Body of pancreas (tissue), 4 donors: ENCODE data around the gene DLG2. TPM values are rescaled to one million over a fixed set of nuclear protein-coding genes. Genes with fewer than 3 reads are reported as not detected.

Experiments
- ATAC-seq: fragments of 150-250 bp; one replicate; pipeline ENCODE4 v1.9.1; 2016
- DNase-seq, 4 donors: peaks; one replicate each; pipeline ENCODE4 v3.0.0-alpha.2; 2019
- H3K27ac ChIP-seq, 4 donors: fragments of 200-600 bp; sonication (generic); 1 replicate in 3 of 4; 2 replicates in 1 of 4; pipeline versions ENCODE4 v1.5.1 to v1.6.1; 2016 to 2019; ENCODE audit warnings: mild to moderate bottlenecking in 1 of 4, mixed read lengths in 1 of 4, moderate library complexity in 1 of 4
- H3K27me3 ChIP-seq, 2 donors: fragments of 200-600 bp; sonication (generic); one replicate each; pipeline ENCODE4 v1.6.0; 2016; ENCODE audit warnings: mild to moderate bottlenecking in 1 of 2
- H3K36me3 ChIP-seq, 2 donors: fragments of 200-600 bp; sonication (generic); replicated peaks in 1 of 2; 2 replicates each; pipeline ENCODE4 v1.5.1; 2016; ENCODE audit warnings: low read depth in 2 of 2; ENCODE audit not compliant: insufficient read depth in 1 of 2
- H3K4me1 ChIP-seq: fragments of 200-600 bp; sonication (generic); one replicate; pipeline ENCODE4 v1.6.0; 2016
- H3K4me3 ChIP-seq, 2 donors: fragments of 200-600 bp; sonication (generic); 1 replicate in 1 of 2; 2 replicates in 1 of 2; pipeline ENCODE4 v1.5.1; 2016 to 2019
- H3K9me3 ChIP-seq, 3 donors: fragments of 200-600 bp; sonication (generic); 1 replicate in 2 of 3; 2 replicates in 1 of 3; pipeline ENCODE4 v1.5.1; 2016
- POLR2A ChIP-seq, 3 donors: fragments of 450-650 bp; IDR thresholded peaks; one replicate each; pipeline ENCODE4 v1.6.1; 2016; ENCODE audit warnings: antibody characterized with exemption in 3 of 3, mild to moderate bottlenecking in 2 of 3
- WGBS, 2 donors: methylation state at CpG; one replicate each; pipeline ENCODE4 v1.1.5; 2017; 5-methylcytosine and 5-hydroxymethylcytosine counted together
- intact Hi-C: fragments of 100-400 bp; cut with DNase I; formaldehyde crosslinking; loops from one replicate; pipeline ENCODE4 v1.15.1; 2023
- total RNA-seq, 2 donors: library from RNA; depleted of rRNA; stranded (reverse); fragments of >200 nt; gene quantifications; one replicate each; pipeline ENCODE4 v1.1.0, GENCODE V29; 2016
- TF ChIP-seq, protein P1 (sequence below), 7 experiments: fragments of 450-650 bp in 4 of 7; fragments of 200-600 bp in 3 of 7; sonication (generic) in 3 of 7; IDR thresholded peaks; one replicate each; pipeline ENCODE4 v1.5.1; 2016 to 2019; ENCODE audit warnings: antibody characterized with exemption in 7 of 7

The DLG2 gene
- total RNA-seq, 2 donors from 2014 or later = 6.0 to 13.2 TPM

DNA sequence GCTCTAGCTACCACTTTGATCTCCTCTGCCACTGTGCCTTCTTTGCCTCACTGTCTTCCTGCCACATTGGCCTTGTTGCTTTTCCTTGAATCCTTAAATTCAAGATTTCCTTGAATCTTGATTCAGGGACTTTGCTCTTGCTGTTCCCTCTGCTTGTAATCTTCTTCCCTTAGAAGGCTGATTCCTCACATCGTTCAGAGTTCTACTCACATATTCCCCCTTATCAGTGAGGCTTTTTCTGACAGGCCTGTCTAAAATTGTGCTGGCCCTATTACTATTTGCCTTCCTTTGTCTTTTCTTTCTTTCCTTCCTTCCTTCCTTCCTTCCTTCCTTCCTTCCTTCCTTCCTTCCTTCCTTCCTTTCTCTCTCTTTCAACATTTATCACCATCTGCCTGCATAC is 2134.1 kb downstream of the DLG2 start:
- no peak for TF ChIP-seq POLR2A (IDR thresholded peaks at IDR 0.05)
- intact Hi-C loops = no loop called here
- H3K4me1 ChIP-seq = peaks cover 12% of the 10 kb centered on the region
- WGBS, 2 donors = 48 to 67% methylated on average over 1 of the region's 1 CpG
- DNase-seq (no peak), ATAC-seq (no peak)
- no peaks in the 10 kb centered on the region for H3K36me3 ChIP-seq
- H3K27me3 ChIP-seq = no peaks in the 10 kb centered on the region
- H3K27ac ChIP-seq = no peak overlapping the region
- no peak overlapping the region for H3K4me3 ChIP-seq
- H3K9me3 ChIP-seq = no peaks in the 10 kb centered on the region

DNA sequence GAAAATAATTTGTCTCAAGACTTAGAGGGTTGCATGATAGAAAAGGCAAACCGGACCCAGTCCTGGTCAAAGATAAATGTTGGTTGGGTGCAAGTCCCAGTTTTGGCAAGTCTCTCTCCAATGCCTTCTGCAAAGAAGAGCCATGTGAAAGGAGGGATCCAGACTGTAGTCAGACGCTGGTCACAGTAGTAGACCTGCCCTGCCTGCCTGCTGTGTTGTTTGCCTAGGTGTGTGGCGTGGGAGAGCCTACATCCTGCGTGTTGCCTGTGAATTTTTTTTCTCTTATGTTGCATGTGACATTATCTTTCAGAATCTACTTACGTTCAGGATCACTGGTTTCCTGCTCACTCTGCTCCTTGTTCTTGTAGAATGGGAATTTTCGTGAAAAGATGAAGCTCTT is 2143.3 kb downstream of the DLG2 start:
- no peak for TF ChIP-seq POLR2A (IDR thresholded peaks at IDR 0.05)
- TF ChIP-seq, protein P1, sequence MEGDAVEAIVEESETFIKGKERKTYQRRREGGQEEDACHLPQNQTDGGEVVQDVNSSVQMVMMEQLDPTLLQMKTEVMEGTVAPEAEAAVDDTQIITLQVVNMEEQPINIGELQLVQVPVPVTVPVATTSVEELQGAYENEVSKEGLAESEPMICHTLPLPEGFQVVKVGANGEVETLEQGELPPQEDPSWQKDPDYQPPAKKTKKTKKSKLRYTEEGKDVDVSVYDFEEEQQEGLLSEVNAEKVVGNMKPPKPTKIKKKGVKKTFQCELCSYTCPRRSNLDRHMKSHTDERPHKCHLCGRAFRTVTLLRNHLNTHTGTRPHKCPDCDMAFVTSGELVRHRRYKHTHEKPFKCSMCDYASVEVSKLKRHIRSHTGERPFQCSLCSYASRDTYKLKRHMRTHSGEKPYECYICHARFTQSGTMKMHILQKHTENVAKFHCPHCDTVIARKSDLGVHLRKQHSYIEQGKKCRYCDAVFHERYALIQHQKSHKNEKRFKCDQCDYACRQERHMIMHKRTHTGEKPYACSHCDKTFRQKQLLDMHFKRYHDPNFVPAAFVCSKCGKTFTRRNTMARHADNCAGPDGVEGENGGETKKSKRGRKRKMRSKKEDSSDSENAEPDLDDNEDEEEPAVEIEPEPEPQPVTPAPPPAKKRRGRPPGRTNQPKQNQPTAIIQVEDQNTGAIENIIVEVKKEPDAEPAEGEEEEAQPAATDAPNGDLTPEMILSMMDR (IDR thresholded peaks at IDR 0.05) = no peak
- no peaks in the 10 kb centered on the region for H3K4me1 ChIP-seq
- 78 to 84% methylated on average over 6 of the region's 6 CpGs for WGBS, 2 donors
- intact Hi-C loops = no loop called here
- ATAC-seq = no peak
- no peaks in the 10 kb centered on the region for H3K9me3 ChIP-seq
- no peaks in the 10 kb centered on the region for H3K36me3 ChIP-seq
- no peak overlapping the region for H3K4me3 ChIP-seq
- no peaks in the 10 kb centered on the region for H3K27me3 ChIP-seq
- DNase-seq = no peak
- H3K27ac ChIP-seq = no peak overlapping the region

DNA sequence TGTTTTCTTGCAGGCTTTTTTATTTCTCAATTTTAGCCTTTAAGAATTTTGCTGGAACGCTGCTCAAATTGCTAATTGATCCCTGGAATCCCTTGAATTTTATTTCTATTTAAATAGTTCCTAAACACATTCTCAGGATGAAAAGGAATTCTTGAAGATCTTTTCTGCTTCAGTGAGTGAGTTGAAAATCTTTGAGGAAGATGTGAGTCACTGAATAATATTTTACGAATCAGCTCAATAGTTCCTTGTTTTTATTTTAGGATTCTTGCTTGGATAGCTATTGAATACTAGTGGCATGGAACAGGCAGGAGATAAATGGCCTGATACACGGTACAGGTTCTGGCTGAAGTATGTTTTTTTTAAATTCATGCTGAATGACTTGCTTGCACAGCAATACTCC is 2146.3 kb downstream of the DLG2 start:
- DNase-seq = no peak
- intact Hi-C loops = no loop called here
- Histone ChIP-seq H3K27ac (no peak overlapping the region), H3K36me3 (no peaks in the 10 kb centered on the region), H3K9me3 (no peaks in the 10 kb centered on the region), H3K27me3 (no peaks in the 10 kb centered on the region), H3K4me3 (no peak overlapping the region), H3K4me1 (no peaks in the 10 kb centered on the region)
- WGBS, 2 donors = 71 to 73% methylated on average over 3 of the region's 3 CpGs
- ATAC-seq = no peak
- TF ChIP-seq, protein P1 (IDR thresholded peaks at IDR 0.05) = no peak
- no peak for TF ChIP-seq POLR2A (IDR thresholded peaks at IDR 0.05)

DNA sequence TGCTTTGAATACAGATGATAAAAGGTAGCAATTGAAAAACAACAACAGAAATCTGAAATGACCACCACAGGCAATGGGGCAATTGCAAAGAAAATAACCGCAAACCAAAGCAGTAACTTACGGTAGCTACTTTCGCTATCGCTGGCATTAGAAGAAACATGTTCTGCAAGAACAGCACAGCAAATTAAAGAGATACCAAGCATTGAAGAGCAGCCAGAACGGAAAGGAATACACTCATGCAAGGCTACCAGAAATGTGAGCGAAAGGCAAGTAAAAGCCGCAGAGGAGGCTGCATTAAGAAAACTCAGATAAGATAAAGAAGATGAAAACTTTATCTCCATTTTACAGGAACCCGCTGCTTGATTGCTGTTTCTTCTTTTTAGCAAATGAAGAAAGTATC is 2146.9 kb downstream of the DLG2 start:
- Histone ChIP-seq H3K27me3 (no peaks in the 10 kb centered on the region), H3K27ac (no peak overlapping the region), H3K4me3 (no peak overlapping the region), H3K9me3 (no peaks in the 10 kb centered on the region), H3K4me1 (no peaks in the 10 kb centered on the region), H3K36me3 (no peaks in the 10 kb centered on the region)
- intact Hi-C loops = no loop called here
- WGBS, 2 donors = 89 to 92% methylated on average over 8 of the region's 8 CpGs
- TF ChIP-seq POLR2A (IDR thresholded peaks at IDR 0.05) = no peak
- TF ChIP-seq, protein P1 (IDR thresholded peaks at IDR 0.05) = no peak
- DNase-seq (no peak), ATAC-seq (no peak)

DNA sequence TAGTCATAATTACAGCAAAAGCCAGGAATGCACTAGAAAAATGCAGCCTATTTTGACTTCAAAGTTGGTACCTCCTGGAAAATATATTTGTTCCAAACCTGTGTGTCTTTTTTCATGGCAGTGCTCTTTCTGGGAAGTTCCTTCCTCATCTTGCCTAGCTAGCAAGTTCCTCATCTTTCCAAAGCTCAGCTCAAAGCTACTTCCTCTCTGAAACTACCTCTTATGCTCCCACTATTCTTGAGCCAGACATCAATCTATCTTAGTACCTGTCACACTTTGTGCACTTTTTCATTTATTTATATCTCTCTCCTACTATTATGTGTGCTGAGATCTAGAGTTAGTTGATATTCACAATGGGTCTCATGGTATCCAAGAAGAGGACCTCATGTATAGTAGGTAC is 2149.4 kb downstream of the DLG2 start:
- no peaks in the 10 kb centered on the region for H3K9me3 ChIP-seq
- H3K4me1 ChIP-seq = no peaks in the 10 kb centered on the region
- no peak for ATAC-seq
- H3K4me3 ChIP-seq = no peak overlapping the region
- no peaks in the 10 kb centered on the region for H3K36me3 ChIP-seq
- H3K27me3 ChIP-seq = no peaks in the 10 kb centered on the region
- no peak for TF ChIP-seq POLR2A (IDR thresholded peaks at IDR 0.05)
- TF ChIP-seq, protein P1 (IDR thresholded peaks at IDR 0.05) = no peak
- intact Hi-C loops = no loop called here
- no peak for DNase-seq
- H3K27ac ChIP-seq = no peak overlapping the region
